Neuronal stem cell (in vitro differentiated cells): ENCODE measurements around the gene PDLIM5.

Experiments
- DNase-seq: peaks from one replicate; pipeline ENCODE4 v3.0.0-alpha.2; 2013; ENCODE audit warnings: low spot score
- H2AFZ ChIP-seq: one replicate; pipeline ENCODE4 v1.6.1; 2013; ENCODE audit warnings: mild to moderate bottlenecking, low read length, inconsistent platforms
- H2AK5ac ChIP-seq: 2 replicates; pipeline ENCODE4 v1.6.1; 2013; ENCODE audit warnings: low read depth, mild to moderate bottlenecking, inconsistent platforms, low read length, moderate library complexity, mixed read lengths
- H2BK120ac ChIP-seq: 2 replicates; pipeline ENCODE4 v1.6.1; 2013; ENCODE audit warnings: low read depth, mild to moderate bottlenecking, inconsistent platforms, low read length, moderate library complexity, mixed read lengths
- H2BK12ac ChIP-seq: one replicate; pipeline ENCODE4 v1.6.1; 2013; ENCODE audit warnings: low read length, inconsistent platforms
- H2BK15ac ChIP-seq: 2 replicates; pipeline ENCODE4 v1.6.1; 2013; ENCODE audit warnings: mild to moderate bottlenecking, low read length, inconsistent platforms, mixed read lengths
- H2BK5ac ChIP-seq: one replicate; pipeline ENCODE4 v1.6.1; 2013; ENCODE audit warnings: inconsistent platforms, mild to moderate bottlenecking, low read length, moderate library complexity
- H3K14ac ChIP-seq: one replicate; pipeline ENCODE4 v1.6.1; 2013; ENCODE audit warnings: low read length, inconsistent platforms
- H3K18ac ChIP-seq: 2 replicates; pipeline ENCODE4 v1.6.1; 2013; ENCODE audit warnings: low read length, inconsistent platforms
- H3K23ac ChIP-seq: 2 replicates; pipeline ENCODE4 v1.6.1; 2013; ENCODE audit warnings: low read depth, mild to moderate bottlenecking, mixed read lengths, low read length, inconsistent platforms; ENCODE audit not compliant: poor library complexity
- H3K27ac ChIP-seq: replicated peaks from 3 replicates; pipeline ENCODE4 v1.5.1; 2013; ENCODE audit warnings: low read length, inconsistent platforms
- H3K27me3 ChIP-seq, 3 experiments: 2 replicates each; pipeline ENCODE4 v1.6.1; 2013; ENCODE audit warnings: low read length in 3 of 3, mild to moderate bottlenecking in 2 of 3, inconsistent platforms in 1 of 3, low read depth in 1 of 3, mixed read lengths in 1 of 3, moderate library complexity in 1 of 3; ENCODE audit not compliant: control insufficient read depth in 3 of 3, insufficient read depth in 3 of 3
- H3K36me3 ChIP-seq, 2 donors: replicated peaks in 1 of 2; 2 replicates each; pipeline ENCODE4 v1.6.1; 2013; ENCODE audit warnings: low read length in 2 of 2; ENCODE audit not compliant: control insufficient read depth in 2 of 2, insufficient read depth in 2 of 2
- H3K4ac ChIP-seq: 2 replicates; pipeline ENCODE4 v1.6.1; 2013; ENCODE audit warnings: inconsistent platforms, mild to moderate bottlenecking, low read length, moderate library complexity
- H3K4me1 ChIP-seq, 2 donors: 1 replicate in 1 of 2; 2 replicates in 1 of 2; pipeline ENCODE4 v1.6.1; 2013; ENCODE audit warnings: low read length in 2 of 2, low read depth in 1 of 2; ENCODE audit not compliant: control insufficient read depth in 2 of 2, insufficient read depth in 1 of 2
- H3K4me2 ChIP-seq: one replicate; pipeline ENCODE4 v1.6.1; 2013; ENCODE audit warnings: mild to moderate bottlenecking, low read length, inconsistent platforms; ENCODE audit not compliant: insufficient read depth, poor library complexity, severe bottlenecking
- H3K4me3 ChIP-seq, 2 donors: 2 replicates each; pipeline ENCODE4 v1.5.1; 2013; ENCODE audit warnings: low read length in 2 of 2, mild to moderate bottlenecking in 2 of 2, inconsistent platforms in 1 of 2, moderate library complexity in 1 of 2
- H3K79me1 ChIP-seq: one replicate; pipeline ENCODE4 v1.6.1; 2013; ENCODE audit warnings: low read depth, mild to moderate bottlenecking, inconsistent platforms, low read length, moderate library complexity
- H3K9ac ChIP-seq: one replicate; pipeline ENCODE4 v1.6.1; 2013; ENCODE audit warnings: mild to moderate bottlenecking, low read depth, low read length, inconsistent platforms; ENCODE audit not compliant: poor library complexity
- H3K9me3 ChIP-seq, 2 donors: replicated peaks in 1 of 2; 2 replicates each; pipeline versions ENCODE3 to v1.6.1; 2013; ENCODE audit warnings: low read length in 2 of 2, mild to moderate bottlenecking in 2 of 2, inconsistent platforms in 1 of 2, low read depth in 1 of 2, mixed read lengths in 1 of 2, moderate library complexity in 1 of 2; ENCODE audit not compliant: control insufficient read depth in 2 of 2, insufficient read depth in 1 of 2
- H4K8ac ChIP-seq: one replicate; pipeline ENCODE4 v1.6.1; 2013; ENCODE audit warnings: low read depth, mild to moderate bottlenecking, inconsistent platforms, low read length, moderate library complexity
- H4K91ac ChIP-seq: one replicate; pipeline ENCODE4 v1.6.1; 2013; ENCODE audit warnings: low read length, low read depth, mild to moderate bottlenecking, inconsistent platforms; ENCODE audit not compliant: poor library complexity
- WGBS, 2 donors: extraction: QIAGEN DNeasy Blood & Tissue Kit; methylation state at CpG; one replicate each; pipeline ENCODE4 v1.1.7; 2013; ENCODE audit warnings: missing lambda C conversion rate in 2 of 2, mixed read lengths in 1 of 2; ENCODE audit not compliant: insufficient read length in 2 of 2, insufficient replicate concordance in 1 of 2; ENCODE audit errors: extremely low coverage in 2 of 2; 5-methylcytosine and 5-hydroxymethylcytosine counted together

Gene PDLIM5

DNA sequence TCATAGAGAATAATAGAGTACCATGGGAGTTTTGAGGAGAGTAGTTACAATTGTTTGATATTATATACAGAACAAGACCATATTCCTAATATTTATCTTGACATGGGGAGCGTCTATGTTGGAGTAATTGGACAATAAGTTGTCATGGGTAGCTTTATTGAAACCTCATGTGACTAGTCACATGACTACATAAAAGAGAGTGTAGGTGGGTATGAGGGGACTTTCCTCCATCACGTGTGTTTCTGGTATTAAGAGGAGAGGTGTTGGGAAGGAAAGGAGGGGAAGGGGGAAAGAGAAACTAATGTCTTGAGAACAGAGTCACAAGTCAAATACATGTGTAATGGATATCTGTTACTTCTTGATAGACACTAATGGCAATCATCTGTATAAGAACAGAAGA lies 33.1 kb downstream of the PDLIM5 start:
- no CpG with 5 or more reads among the region's 2 CpGs for WGBS, 2 donors
- Histone ChIP-seq H2BK12ac (no peak overlapping the region), H2AK5ac (no peak overlapping the region), H4K8ac (no peak overlapping the region), H3K18ac (no peak overlapping the region), H3K4ac (no peak overlapping the region), H2BK120ac (no peak overlapping the region), H3K4me2 (no peak overlapping the region), H2BK5ac (no peak overlapping the region), H3K79me1 (no peaks in the 10 kb centered on the region), H3K9ac (no peak overlapping the region), H3K36me3 (no peaks in the 10 kb centered on the region), H4K91ac (no peak overlapping the region), H3K4me3 (no peak overlapping the region), H3K9me3 (no peaks in the 10 kb centered on the region), H2AFZ (no peak overlapping the region), H3K14ac (no peak overlapping the region), H3K4me1 (peaks cover 0 to 4% of the 10 kb centered on the region in 2 donors), H3K23ac (no peak overlapping the region), H3K27ac (no peak overlapping the region), H2BK15ac (no peak overlapping the region), H3K27me3 (no peaks in the 10 kb centered on the region)
- DNase-seq: no peak

DNA sequence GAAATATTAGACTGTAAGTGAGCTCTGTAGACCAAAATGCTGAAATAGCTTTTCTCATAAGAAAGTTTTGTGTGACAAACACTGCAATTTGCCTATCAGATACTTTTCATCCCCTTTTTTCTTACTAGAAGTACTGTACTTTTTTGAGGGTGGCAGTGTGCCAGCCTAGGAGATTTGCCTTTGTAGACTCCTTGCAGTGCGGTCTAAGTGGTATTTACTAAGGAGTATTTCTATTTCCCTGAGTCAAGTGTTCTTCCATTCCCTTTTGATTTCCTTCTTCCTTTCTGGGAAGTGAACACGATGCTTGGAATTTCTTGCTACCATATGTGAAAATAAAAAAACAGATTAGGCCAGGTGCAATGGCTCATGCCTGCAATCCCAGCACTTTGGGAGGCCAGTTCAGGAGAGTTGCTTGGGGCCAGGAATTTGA lies 34.6 kb downstream of the PDLIM5 start:
- Histone ChIP-seq H3K4ac (no peak overlapping the region), H3K14ac (no peak overlapping the region), H3K9ac (no peak overlapping the region), H3K36me3 (no peaks in the 10 kb centered on the region), H3K27ac (no peak overlapping the region), H2BK12ac (no peak overlapping the region), H2BK5ac (no peak overlapping the region), H3K4me3 (no peak overlapping the region), H3K27me3 (no peaks in the 10 kb centered on the region), H3K9me3 (no peaks in the 10 kb centered on the region), H2AFZ (no peak overlapping the region), H4K8ac (no peak overlapping the region), H3K23ac (no peak overlapping the region), H2AK5ac (no peak overlapping the region), H4K91ac (no peak overlapping the region), H3K18ac (no peak overlapping the region), H3K4me2 (no peak overlapping the region), H2BK15ac (no peak overlapping the region), H3K4me1 (no peaks in the 10 kb centered on the region), H3K79me1 (no peaks in the 10 kb centered on the region), H2BK120ac (no peak overlapping the region)
- no peak for DNase-seq
- no CpG with 5 or more reads among the region's 2 CpGs for WGBS, 2 donors

DNA sequence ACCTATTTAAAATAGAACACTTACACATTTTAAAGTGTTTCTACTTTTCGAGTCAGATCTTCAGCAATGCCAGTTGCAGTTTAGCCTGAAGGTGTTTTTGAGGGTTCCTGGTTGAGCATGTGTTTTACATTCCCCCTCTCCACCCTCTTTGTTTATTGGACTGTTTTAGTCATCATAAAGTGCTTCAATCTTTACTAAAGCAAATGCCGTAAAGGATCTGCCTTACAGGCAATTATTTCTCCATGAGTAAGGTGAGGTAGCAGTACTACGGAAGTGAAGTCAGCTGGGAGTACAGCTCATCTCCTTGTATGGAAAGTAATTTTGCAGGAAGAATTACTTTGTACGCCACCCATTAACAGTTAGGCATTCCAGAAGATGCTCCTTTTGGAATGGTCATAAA lies 36.9 kb downstream of the PDLIM5 start:
- H4K8ac ChIP-seq: no peak overlapping the region

DNA sequence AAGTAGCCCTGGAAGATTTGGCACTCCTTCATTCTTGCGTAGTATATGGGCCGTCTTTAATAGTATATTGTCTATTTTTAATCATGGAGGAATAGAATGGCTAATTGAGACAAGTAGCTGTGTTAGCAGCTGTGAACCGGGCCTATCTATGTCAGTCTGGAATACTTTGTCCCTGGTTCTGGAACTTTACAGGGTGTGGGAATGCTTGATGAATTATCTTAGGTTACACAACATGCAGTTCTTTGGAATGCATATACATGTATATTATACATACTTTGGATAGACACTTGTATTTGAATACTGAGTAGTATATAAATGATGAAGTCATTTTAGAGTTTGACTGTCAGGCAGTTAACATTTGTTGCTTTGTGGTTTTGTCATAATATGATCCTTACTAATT lies 37.4 kb downstream of the PDLIM5 start:
- H2BK5ac ChIP-seq: no peak overlapping the region
- WGBS, 2 donors: no CpG with 5 or more reads among the region's 3 CpGs
- H2AK5ac ChIP-seq: no peak overlapping the region
- no peak overlapping the region for H4K91ac ChIP-seq
- H3K4me1 ChIP-seq: no peaks in the 10 kb centered on the region
- H3K36me3 ChIP-seq: no peaks in the 10 kb centered on the region
- H2BK12ac ChIP-seq: no peak overlapping the region
- no peak overlapping the region for H3K18ac ChIP-seq
- no peaks in the 10 kb centered on the region for H3K27me3 ChIP-seq
- no peak for DNase-seq
- H3K9ac ChIP-seq: no peak overlapping the region
- no peak overlapping the region for H3K23ac ChIP-seq
- H2BK15ac ChIP-seq: no peak overlapping the region
- H3K27ac ChIP-seq: no peak overlapping the region
- no peak overlapping the region for H4K8ac ChIP-seq
- H2AFZ ChIP-seq: no peak overlapping the region
- no peak overlapping the region for H3K14ac ChIP-seq
- H3K4me2 ChIP-seq: no peak overlapping the region
- no peak overlapping the region for H2BK120ac ChIP-seq
- H3K4ac ChIP-seq: no peak overlapping the region
- no peaks in the 10 kb centered on the region for H3K9me3 ChIP-seq
- no peaks in the 10 kb centered on the region for H3K79me1 ChIP-seq
- no peak overlapping the region for H3K4me3 ChIP-seq

More for the DNA sequence above, 36.9 kb downstream of the PDLIM5 start:
- Histone ChIP-seq H4K91ac (no peak overlapping the region), H2AK5ac (no peak overlapping the region), H2BK120ac (no peak overlapping the region), H2BK12ac (no peak overlapping the region), H3K79me1 (no peaks in the 10 kb centered on the region), H2BK15ac (no peak overlapping the region), H3K9me3 (no peaks in the 10 kb centered on the region), H3K23ac (no peak overlapping the region), H3K18ac (no peak overlapping the region), H3K4me2 (no peak overlapping the region), H3K4me3 (no peak overlapping the region), H3K27me3 (no peaks in the 10 kb centered on the region), H3K14ac (no peak overlapping the region), H3K9ac (no peak overlapping the region), H2BK5ac (no peak overlapping the region), H3K4me1 (no peaks in the 10 kb centered on the region), H3K27ac (no peak overlapping the region), H3K4ac (no peak overlapping the region), H2AFZ (no peak overlapping the region), H3K36me3 (no peaks in the 10 kb centered on the region)
- DNase-seq: no peak
- WGBS, 2 donors: no CpG with 5 or more reads among the region's 4 CpGs
